Mesenchymal stem cell (in vitro differentiated cells and primary cell): ENCODE data around the gene SST.

Source experiments
- DNase-seq: peaks from one replicate; pipeline ENCODE4 v3.0.0-alpha.2; 2013
- H2AFZ ChIP-seq: one replicate; pipeline ENCODE4 v1.6.1; 2013; ENCODE audit warnings: low read depth, mild to moderate bottlenecking, control low read depth, inconsistent platforms, low read length, moderate library complexity
- H2AK5ac ChIP-seq: 2 replicates; pipeline ENCODE4 v1.6.1; 2013; ENCODE audit warnings: low read length, moderate library complexity, mild to moderate bottlenecking, inconsistent platforms; ENCODE audit not compliant: severe bottlenecking
- H2BK120ac ChIP-seq: one replicate; pipeline ENCODE4 v1.6.1; 2013; ENCODE audit warnings: low read depth, mild to moderate bottlenecking, inconsistent platforms, low read length, moderate library complexity
- H2BK12ac ChIP-seq, 2 experiments: one replicate each; pipeline ENCODE4 v1.6.1; 2013; ENCODE audit warnings: inconsistent platforms in 2 of 2, low read length in 2 of 2, mild to moderate bottlenecking in 2 of 2, moderate library complexity in 2 of 2, control low read depth in 1 of 2
- H2BK15ac ChIP-seq: one replicate; pipeline ENCODE4 v1.6.1; 2013; ENCODE audit warnings: mild to moderate bottlenecking, low read depth, inconsistent platforms; ENCODE audit not compliant: poor library complexity, severe bottlenecking
- H2BK5ac ChIP-seq: 2 replicates; pipeline ENCODE4 v1.6.1; 2013; ENCODE audit warnings: low read depth, mild to moderate bottlenecking, low read length, control low read depth, inconsistent platforms; ENCODE audit not compliant: poor library complexity, severe bottlenecking
- H3K14ac ChIP-seq, 2 experiments: one replicate each; pipeline ENCODE4 v1.6.1; 2013; ENCODE audit warnings: inconsistent platforms in 2 of 2, low read length in 2 of 2, control low read depth in 1 of 2, mild to moderate bottlenecking in 1 of 2, moderate library complexity in 1 of 2
- H3K18ac ChIP-seq, 2 experiments: one replicate each; pipeline ENCODE4 v1.6.1; 2013; ENCODE audit warnings: inconsistent platforms in 2 of 2, low read length in 2 of 2, control low read depth in 1 of 2, low read depth in 1 of 2, mild to moderate bottlenecking in 1 of 2
- H3K23ac ChIP-seq, 2 experiments: one replicate each; pipeline ENCODE4 v1.6.1; 2013; ENCODE audit warnings: inconsistent platforms in 2 of 2, low read length in 2 of 2, mild to moderate bottlenecking in 2 of 2, moderate library complexity in 2 of 2, control low read depth in 1 of 2
- H3K27ac ChIP-seq: 2 replicates; pipeline ENCODE4 v1.5.1; 2013; ENCODE audit warnings: mild to moderate bottlenecking, moderate library complexity, low read length, control low read depth, inconsistent platforms; ENCODE audit not compliant: poor library complexity, severe bottlenecking
- H3K27me3 ChIP-seq, 2 experiments: 2 replicates each; pipeline versions ENCODE4 v1.6.1 to v1.7.0; 2013; ENCODE audit warnings: low read length in 2 of 2, mild to moderate bottlenecking in 2 of 2, moderate library complexity in 2 of 2, control low read depth in 1 of 2, inconsistent platforms in 1 of 2; ENCODE audit not compliant: control insufficient read depth in 1 of 2, insufficient read depth in 1 of 2
- H3K36me3 ChIP-seq, 2 experiments: 2 replicates each; pipeline versions ENCODE4 v1.6.1 to v1.7.0; 2013; ENCODE audit warnings: low read length in 2 of 2, control low read depth in 1 of 2, inconsistent platforms in 1 of 2, low read depth in 1 of 2, mild to moderate bottlenecking in 1 of 2; ENCODE audit not compliant: insufficient read depth in 2 of 2, control insufficient read depth in 1 of 2
- H3K4ac ChIP-seq, 2 experiments: one replicate each; pipeline ENCODE4 v1.6.1; 2013; ENCODE audit warnings: inconsistent platforms in 2 of 2, low read length in 2 of 2, mild to moderate bottlenecking in 2 of 2, moderate library complexity in 2 of 2, control low read depth in 1 of 2, low read depth in 1 of 2
- H3K4me1 ChIP-seq: 2 replicates; pipeline ENCODE4 v1.6.1; 2013; ENCODE audit warnings: low read depth, low read length, control low read depth; ENCODE audit not compliant: control insufficient read depth, insufficient read depth
- H3K4me2 ChIP-seq: 2 replicates; pipeline ENCODE4 v1.6.1; 2013; ENCODE audit warnings: low read length, mild to moderate bottlenecking, inconsistent platforms; ENCODE audit not compliant: poor library complexity, severe bottlenecking
- H3K4me3 ChIP-seq, 2 experiments: 2 replicates each; pipeline versions ENCODE4 v1.5.1 to v1.7.0; 2013; ENCODE audit warnings: low read length in 2 of 2, mild to moderate bottlenecking in 2 of 2, control low read depth in 1 of 2, low read depth in 1 of 2; ENCODE audit not compliant: insufficient read depth in 1 of 2
- H3K79me1 ChIP-seq: replicated peaks from 2 replicates; pipeline ENCODE4 v1.6.1; 2013; ENCODE audit warnings: mild to moderate bottlenecking, control low read depth, low read length, inconsistent platforms; ENCODE audit not compliant: poor library complexity, severe bottlenecking
- H3K9ac ChIP-seq: 2 replicates; pipeline ENCODE4 v1.7.0; 2013; ENCODE audit warnings: mild to moderate bottlenecking, low read length, moderate library complexity
- H3K9me3 ChIP-seq: 2 replicates; pipeline ENCODE4 v1.7.0; 2013; ENCODE audit warnings: mild to moderate bottlenecking, low read length; ENCODE audit not compliant: control insufficient read depth
- H4K8ac ChIP-seq: one replicate; pipeline ENCODE4 v1.6.1; 2013; ENCODE audit warnings: inconsistent platforms, mild to moderate bottlenecking, low read length, moderate library complexity
- H4K91ac ChIP-seq: one replicate; pipeline ENCODE4 v1.6.1; 2013; ENCODE audit warnings: mild to moderate bottlenecking, low read length, inconsistent platforms
- WGBS: methylation state at CpG from one replicate; pipeline ENCODE4 v1.1.7; 2013; ENCODE audit warnings: mixed read lengths; 5-methylcytosine and 5-hydroxymethylcytosine counted together

SST gene

GRCh38 chr3:187642861-187643260 is 27.3 kb downstream of the SST start:
- no peak for DNase-seq
- Histone ChIP-seq H2BK15ac (no peak overlapping the region), H3K36me3 (no peaks in the 10 kb centered on the region), H3K4me2 (no peak overlapping the region), H2AK5ac (no peak overlapping the region), H4K8ac (no peak overlapping the region), H3K27ac (no peak overlapping the region), H2AFZ (no peak overlapping the region), H2BK5ac (no peak overlapping the region), H3K9ac (no peak overlapping the region), H3K4ac (no peak overlapping the region), H4K91ac (no peak overlapping the region), H2BK120ac (no peak overlapping the region), H3K27me3 (peaks cover 0 to 14% of the 10 kb centered on the region in 2 experiments), H3K4me3 (no peak overlapping the region), H3K79me1 (no peaks in the 10 kb centered on the region), H3K4me1 (no peaks in the 10 kb centered on the region), H3K14ac (no peak overlapping the region), H3K23ac (no peak overlapping the region), H2BK12ac (no peak overlapping the region), H3K18ac (no peak overlapping the region), H3K9me3 (no peaks in the 10 kb centered on the region)
- 50% methylated on average over 5 of the region's 5 CpGs for WGBS

- Histone ChIP-seq H3K4me3 (no peak overlapping the region), H3K27me3 (peaks cover 0 to 5% of the 10 kb centered on the region in 2 experiments), H3K79me1 (no peaks in the 10 kb centered on the region), H3K23ac (no peak overlapping the region), H2BK120ac (no peak overlapping the region), H2BK15ac (no peak overlapping the region), H3K9ac (no peak overlapping the region), H4K8ac (no peak overlapping the region), H3K18ac (no peak overlapping the region), H3K9me3 (no peaks in the 10 kb centered on the region), H4K91ac (no peak overlapping the region), H3K14ac (no peak overlapping the region), H3K36me3 (no peaks in the 10 kb centered on the region), H3K4me2 (no peak overlapping the region), H3K4me1 (no peaks in the 10 kb centered on the region), H2AFZ (no peak overlapping the region), H3K4ac (no peak overlapping the region), H2BK5ac (no peak overlapping the region), H2BK12ac (no peak overlapping the region), H3K27ac (no peak overlapping the region), H2AK5ac (no peak overlapping the region)
- DNase-seq: no peak
- no CpG with 5 or more reads among the region's 2 CpGs for WGBS
These were observed 28.7 kb downstream of the SST start for GRCh38 chr3:187641320-187642016.

- Histone ChIP-seq H3K9me3 (no peaks in the 10 kb centered on the region), H2BK120ac (no peak overlapping the region), H2BK5ac (no peak overlapping the region), H3K9ac (no peak overlapping the region), H4K91ac (no peak overlapping the region), H3K27ac (no peak overlapping the region), H3K4me2 (no peak overlapping the region), H3K23ac (no peak overlapping the region), H4K8ac (no peak overlapping the region), H3K18ac (no peak overlapping the region), H3K4me1 (no peaks in the 10 kb centered on the region), H3K4me3 (no peak overlapping the region), H3K4ac (no peak overlapping the region), H2BK15ac (no peak overlapping the region), H3K36me3 (no peaks in the 10 kb centered on the region), H3K14ac (no peak overlapping the region), H3K27me3 (peaks cover 0 to 5% of the 10 kb centered on the region in 2 experiments), H2AFZ (no peak overlapping the region), H2BK12ac (no peak overlapping the region), H3K79me1 (no peaks in the 10 kb centered on the region), H2AK5ac (no peak overlapping the region)
- 66% methylated on average over 2 of the region's 2 CpGs for WGBS
- DNase-seq: no peak
These were observed 29.6 kb downstream of the SST start for GRCh38 chr3:187640569-187641059.

GRCh38 chr3:187639927-187640568 is 30.1 kb downstream of the SST start:
- Histone ChIP-seq H2BK120ac (no peak overlapping the region), H3K9ac (no peak overlapping the region), H2BK5ac (no peak overlapping the region), H3K27me3 (peaks cover 0 to 5% of the 10 kb centered on the region in 2 experiments), H2AFZ (no peak overlapping the region), H3K4me1 (no peaks in the 10 kb centered on the region), H4K8ac (no peak overlapping the region), H3K23ac (no peak overlapping the region), H3K4ac (no peak overlapping the region), H2BK12ac (no peak overlapping the region), H3K79me1 (no peaks in the 10 kb centered on the region), H2BK15ac (no peak overlapping the region), H3K9me3 (no peaks in the 10 kb centered on the region), H3K4me3 (no peak overlapping the region), H3K27ac (no peak overlapping the region), H3K18ac (no peak overlapping the region), H3K14ac (no peak overlapping the region), H3K4me2 (no peak overlapping the region), H3K36me3 (no peaks in the 10 kb centered on the region), H2AK5ac (no peak overlapping the region), H4K91ac (no peak overlapping the region)
- 83% methylated on average over 4 of the region's 5 CpGs for WGBS
- DNase-seq: no peak
